Activated CD4-positive, alpha-beta T cell treated with anti-CD3 and anti-CD28 coated beads, Interleukin-2, amount 50 U/mL, for 1 hour (primary cell): ENCODE data around the gene PRR7.

ENCODE experiments used
- DNase-seq: peaks from one replicate; pipeline ENCODE4 v3.0.0-alpha.2; 2020

PRR7 gene

DNA sequence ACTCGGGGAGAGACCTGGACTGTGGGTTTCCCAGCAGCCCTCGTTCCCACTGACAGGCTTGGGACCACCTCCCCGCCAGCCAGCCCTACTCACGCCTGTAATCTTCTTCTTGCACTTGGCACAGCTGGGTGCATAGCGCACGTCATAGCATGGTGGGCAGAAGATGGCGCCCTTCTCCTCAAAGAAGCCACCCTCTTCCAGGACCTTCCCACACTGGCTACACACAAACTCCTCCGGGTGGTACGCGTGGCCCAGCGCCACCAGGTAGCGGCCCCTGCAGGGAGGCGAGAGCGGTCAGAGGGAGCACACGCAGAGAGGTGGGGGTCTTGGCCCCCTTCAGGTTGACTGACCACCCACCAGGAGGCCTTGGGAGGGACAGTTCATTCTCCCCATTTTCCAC, 41.4 kb downstream of the PRR7 start:
- no peak for DNase-seq

DNA sequence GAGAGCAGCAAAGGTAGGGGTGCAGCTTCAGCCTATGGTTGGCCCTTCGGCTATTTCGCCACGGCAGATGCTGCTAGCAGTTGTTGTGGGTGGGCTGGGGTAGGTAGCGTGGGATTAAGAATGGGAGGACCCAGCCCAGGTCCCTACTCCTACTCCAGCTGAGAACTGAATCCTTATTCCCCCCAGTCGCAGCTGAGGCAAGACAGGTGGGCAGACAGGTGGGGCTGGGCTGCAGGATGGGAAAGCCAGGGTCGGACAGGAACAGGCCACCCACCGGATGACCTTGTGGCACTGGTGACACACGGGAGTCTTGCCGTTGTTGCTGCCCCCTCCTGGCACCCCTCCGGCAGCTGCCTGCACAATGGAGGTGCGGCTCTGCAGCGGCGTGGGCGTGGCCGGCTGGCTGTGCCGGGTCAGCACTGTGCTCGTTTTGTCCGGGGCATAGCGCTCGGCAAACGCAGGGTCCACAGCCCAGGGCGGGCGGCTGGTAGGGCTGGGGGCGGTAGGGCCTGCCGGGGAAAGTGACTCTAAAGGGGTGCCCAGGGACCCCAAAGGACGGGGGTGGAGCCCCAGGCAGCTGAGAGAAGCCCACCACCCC, 42.6 kb downstream of the PRR7 start:
- no peak for DNase-seq

DNA sequence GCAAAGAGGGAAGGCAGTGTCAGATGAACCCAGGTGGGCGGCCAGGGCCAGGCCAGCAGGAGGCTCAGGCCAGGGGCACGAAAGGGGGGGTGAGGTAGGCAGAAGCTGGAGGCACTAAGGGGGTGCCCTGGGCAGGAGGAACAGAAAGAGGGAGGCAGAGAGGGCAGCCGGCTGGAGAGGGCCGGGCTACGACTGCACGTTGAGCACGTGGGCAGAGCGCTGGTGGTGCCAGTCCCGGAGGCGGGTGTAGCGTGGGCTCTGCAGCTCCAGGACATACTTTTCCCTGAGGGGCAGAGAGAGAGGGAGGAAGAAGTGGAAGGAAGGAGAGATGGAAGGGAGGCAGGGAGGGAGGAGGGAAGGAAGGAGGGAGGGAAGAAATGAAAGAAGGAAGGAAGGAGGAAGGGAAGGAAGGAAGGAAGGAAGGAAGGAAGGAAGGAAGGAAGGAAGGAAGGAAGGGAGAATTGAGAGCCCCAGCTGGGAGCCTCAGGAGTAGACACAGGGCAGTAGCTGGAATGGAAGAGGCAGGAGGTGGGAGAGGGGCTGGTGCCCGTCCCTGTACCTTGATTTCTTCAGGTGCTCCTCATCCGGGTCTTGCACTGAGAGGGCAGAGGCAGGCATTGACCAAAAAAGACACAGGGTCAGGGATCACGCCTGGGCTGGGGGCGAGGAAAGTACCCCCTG, 43.8 kb downstream of the PRR7 start:
- DNase-seq = no peak

DNA sequence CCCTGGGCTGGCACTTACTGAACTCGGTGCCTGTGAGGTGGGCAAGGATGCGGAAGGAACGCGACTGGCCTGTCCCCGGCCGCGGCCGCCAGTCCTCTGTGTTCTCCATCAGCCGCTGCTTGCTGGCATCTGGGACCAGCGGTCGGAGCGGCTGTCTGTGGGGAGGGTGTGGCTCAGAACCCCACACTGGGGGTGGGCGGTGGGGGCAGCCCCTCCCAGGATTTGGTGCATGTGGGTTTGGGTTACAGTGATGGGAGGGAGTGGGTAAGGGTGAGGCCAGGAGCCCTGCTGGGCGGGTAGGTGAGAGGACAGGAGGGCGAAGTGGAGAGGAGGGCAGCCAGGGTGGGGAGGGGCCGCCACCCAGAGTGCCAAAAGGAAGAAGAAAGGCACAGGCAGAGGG, 44.4 kb downstream of the PRR7 start:
- DNase-seq = no peak

DNA sequence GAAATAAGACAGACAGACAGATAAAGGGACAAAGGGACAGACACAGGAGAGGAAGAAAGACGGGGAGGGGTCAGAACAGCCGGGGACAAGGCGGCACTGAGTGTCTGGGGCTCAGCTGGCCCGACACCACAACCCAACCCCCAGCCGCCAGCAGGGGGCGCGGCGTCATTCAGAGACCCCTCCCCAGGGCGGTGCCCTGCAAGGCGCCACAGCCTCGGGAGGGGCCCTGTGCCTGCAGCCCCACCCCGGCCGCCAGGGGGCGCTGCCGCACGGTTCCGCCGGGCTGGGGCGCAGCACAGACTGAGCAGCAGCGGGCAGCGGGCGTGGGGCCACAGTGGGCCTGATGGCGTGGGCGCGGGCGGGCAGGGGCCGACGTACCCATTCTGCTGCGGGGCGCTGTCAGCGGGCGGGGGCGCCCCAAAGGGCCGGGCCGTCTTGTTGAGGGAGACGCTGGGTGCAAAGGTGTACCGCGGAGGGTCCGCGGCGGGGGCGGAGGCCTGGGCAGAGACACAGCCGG, 44.9 kb downstream of the PRR7 start:
- DNase-seq = no peak

DNA sequence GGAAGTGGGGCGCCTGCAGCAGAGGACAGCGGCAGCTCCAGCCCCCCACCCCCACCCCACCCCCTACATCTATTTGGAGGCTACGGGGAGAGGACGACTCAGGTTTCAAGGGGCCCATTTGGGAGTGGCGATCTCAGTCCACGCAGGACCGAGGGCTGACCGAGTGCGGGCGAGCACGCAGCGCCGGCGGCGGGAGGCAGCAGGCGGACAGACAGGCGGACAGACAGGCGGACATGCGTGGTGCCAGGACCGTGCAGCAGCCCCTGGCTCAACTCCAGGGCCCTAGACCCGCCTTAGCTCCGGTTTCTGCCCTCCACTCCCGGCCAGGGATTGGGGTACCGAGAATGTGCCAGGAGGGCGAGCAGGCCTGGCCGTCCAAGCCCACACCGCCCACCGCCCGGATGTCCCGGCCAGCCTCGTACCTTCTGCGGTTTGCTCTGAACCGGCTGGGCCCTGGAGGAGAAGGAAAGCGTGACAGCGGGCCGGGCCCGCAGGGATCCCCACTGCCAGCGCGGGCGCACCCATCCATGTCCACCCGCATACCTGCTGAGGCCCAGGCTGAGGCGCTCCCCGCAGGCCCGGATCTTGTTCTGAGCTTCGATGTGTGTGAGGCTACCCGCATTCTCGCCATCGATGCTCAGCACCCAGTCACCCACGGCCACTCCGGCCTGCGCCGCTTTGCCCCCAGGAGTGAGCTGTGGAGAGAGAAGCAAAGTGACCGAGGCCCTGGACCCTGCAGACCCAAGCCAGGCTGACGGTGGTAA, 45.6 kb downstream of the PRR7 start:
- no peak for DNase-seq

DNA sequence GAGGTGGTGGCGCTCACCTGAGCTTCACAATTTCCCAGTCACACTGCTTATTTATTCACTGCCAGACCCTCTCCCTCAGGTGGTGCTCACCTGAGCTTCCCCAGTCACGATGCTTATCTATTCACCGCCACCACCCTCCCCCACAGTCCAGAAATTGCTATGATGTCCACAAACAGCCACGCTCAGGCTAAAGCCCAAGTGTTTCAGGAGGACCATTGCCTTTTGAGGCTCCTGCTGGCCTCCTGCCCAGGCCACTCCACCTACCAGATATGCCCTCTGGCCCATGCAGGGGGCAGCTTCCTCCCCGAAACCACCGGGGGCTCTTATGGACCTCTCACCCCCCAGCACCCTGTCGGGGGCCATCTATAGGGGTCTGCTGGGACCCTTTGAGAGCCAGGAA, 46.2 kb downstream of the PRR7 start:
- no peak for DNase-seq

DNA sequence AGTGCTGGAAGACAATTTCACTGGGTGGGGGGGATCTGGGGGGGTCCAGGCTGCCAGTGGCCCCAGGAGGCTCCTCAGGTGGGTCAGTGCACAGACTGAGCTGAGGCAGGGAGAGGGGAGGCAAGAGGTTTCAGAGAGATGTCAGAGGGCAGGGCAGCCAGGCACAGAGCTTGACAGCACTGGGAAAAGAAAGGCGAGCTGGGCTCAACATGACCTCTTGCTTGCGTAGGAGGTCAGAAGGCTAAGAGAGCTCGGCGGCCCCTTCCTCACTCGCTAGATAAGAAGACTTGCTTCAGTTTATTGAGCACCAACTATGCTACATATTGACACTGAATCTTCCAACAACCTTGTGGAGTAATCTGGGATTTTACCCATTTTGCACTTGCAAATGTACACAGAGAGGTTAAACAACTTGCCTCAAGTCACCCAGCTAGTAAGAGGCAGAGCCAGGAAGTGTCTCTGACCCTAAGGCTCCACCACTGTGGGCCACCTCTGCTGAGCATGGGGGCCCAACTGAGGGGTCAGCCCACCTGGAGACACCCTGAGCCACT, 47.3 kb downstream of the PRR7 start:
- DNase-seq = no peak

DNA sequence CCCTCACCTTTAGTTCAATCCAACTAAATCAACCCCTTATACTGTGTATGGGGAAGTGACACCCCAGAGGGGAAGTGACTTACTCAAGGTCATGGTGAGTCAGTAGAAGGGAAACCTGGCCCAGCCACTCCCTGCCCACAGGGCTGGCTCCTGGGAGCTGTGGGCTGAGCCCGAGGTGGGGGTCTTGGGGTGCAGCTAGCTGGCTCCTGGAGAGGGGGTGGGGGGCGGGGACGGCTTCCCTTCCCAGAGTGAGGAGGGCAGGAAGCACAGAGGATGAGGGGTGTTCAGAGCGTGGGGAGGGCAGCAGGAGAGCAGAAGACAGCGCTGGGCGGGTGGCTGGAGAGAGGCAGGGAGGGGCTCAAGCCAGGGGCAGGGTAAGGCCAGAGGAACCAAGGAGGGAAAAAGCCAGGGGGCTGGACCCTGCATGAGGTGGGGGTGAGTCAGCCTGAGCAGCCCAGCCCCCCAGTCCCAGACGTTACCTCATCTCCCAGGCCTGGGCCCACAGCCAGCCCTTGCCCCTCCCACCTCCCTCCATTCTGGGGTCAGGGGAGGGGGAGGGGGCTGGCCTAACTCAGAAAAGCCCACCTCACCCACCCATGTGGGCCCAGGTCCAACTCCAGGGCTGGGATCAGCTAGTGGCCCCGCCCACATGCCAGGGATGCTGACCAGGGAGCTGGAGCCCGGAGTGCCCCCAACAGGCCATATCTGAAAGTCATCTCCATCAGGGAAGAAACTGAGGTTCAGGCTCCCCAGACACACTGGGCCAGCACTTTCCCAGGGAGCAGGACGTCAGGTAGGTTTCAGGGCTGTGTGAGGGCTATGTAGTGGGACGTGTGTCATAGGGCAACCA, 48.0 kb downstream of the PRR7 start:
- no peak for DNase-seq

DNA sequence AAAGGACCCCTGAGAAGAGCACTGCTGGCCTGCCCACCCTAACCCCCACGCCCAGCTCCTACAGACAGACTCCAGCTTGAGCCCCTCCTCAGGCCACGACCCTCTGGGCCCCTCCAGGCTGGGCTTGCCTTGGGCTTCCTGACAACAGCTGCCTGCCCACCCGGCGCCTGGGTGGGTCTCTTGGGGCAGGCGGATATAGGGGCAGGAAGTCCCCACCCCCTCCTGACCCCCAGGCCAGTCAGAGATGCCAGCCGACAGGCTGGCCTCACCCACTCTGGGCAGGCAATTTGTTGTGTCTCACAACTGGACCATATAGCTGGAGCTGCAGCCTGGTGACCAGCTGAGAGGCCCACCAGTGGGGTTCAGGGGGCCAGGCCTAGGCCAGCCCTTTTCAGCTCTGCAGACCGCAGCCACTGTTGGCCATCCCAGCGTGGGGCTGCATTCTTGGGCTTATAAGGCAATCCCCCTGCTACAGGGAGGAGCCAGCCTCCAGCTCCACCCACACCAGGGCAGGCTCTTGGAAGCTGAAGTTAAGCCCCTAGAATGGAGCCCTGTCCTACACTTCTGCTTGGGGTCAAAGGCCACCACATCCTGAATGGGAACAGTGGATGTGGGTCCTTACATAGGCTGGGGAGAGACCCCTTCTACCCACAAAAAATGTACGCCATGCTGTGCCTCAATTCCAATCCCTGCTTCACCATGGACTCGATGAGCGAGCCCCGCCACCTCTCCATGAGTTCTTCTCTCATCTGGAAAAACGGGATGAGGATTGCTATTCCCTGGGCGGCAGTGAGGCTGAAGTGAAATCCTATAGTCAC, 48.8 kb downstream of the PRR7 start:
- no peak for DNase-seq

DNA sequence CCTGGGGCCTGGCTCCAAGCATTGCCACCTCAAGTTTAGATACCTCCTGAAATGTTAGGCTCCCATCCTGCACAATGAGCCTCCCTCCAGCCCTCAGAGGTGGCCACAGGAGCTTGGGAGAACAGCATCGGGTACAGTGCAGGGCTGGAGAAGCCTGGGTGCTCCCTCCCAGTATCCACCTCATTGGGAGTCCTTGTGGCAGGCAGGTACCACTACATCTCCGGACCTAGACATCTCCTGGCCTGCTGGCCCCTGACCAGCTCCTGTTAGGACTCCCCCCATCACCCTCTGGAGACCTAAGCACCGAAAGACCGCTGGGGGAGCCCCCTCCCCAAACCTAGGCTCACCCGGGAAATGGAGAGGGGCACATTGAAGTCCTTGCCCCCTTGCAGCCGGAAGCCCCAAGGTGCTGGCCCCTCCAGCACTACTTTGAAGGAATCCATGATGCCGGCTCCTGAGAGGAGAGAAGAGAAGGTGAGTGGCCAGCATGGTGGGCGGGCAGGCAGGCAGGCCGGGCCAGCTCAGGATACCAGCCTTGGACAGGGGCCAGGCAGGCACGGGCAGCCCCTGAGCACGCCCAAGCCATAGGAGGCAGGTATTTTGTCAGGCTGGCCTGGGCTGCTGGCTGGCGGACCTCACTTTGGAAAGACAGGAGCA, 49.6 kb downstream of the PRR7 start:
- DNase-seq = no peak

DNA sequence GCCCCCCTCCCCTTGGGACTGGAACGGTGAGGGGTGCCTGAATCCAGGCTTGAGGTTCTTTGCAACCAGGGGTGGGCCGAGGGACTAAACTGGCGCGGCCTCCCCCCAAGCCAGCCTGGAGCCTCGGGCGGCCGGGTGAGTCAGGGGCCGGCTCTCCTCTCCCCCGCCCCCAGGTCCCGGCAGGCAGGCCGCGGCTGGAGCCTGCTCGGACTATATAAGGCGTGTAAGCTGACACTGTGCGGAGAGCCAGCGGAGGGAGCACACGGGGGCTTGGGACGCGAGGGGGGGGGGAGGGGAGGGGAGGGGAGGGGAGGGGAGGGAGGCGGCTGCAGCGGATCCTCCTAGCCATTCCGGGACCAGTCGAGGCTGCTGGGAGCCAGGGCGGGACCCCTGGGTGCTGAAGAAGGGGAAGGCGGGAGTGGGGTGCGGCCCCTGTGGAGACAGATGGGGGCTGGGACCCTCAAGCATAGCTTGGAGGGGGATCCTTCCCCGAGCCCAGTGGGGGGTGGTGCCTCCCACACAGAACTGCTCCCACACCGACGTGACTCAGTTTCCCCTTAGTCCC, 50.2 kb downstream of the PRR7 start:
- DNase-seq = no peak

DNA sequence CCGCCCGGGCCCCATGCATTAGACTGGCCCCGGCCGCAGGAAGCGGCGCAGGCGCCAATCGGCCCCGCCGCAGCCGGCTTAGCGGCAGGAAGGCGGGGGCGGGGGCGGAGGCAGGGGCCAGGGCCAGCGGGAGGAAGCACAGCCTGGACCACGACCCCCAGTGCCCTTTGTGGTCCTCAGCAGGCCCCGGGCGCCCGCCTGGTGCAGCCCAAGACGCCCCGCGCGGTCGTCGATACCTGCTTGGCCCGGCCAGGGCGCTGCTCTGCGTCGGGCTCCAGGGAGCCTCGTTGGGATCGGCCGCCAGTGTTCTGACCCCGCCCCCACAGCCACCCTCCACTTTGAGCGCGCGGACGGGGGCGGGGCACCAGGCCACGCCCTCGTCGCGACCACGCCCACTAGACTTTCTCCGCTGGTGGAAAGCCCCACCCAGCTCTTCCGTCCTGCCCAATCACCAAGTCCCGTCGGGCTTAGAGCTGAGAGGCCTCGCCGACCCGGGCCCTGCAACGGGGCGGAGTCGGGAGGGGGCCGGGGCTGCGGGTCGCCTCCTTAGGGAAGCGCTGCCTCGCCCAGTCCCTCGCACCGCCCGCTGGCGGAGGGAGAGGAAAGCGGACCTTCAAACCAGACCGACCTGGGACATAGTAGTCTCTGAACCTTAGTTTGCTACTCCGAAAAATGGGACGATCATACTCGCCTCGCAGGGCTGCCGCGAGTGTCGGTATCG, 50.8 kb downstream of the PRR7 start, which contains the start of gene PDLIM7:
Gene PDLIM7, minus strand, starts transcription at position 313 of the 721 bp plus-strand sequence. CDS start 1,092 bp downstream, outside the sequence.
- DNase-seq = peak; percentile 92

DNA sequence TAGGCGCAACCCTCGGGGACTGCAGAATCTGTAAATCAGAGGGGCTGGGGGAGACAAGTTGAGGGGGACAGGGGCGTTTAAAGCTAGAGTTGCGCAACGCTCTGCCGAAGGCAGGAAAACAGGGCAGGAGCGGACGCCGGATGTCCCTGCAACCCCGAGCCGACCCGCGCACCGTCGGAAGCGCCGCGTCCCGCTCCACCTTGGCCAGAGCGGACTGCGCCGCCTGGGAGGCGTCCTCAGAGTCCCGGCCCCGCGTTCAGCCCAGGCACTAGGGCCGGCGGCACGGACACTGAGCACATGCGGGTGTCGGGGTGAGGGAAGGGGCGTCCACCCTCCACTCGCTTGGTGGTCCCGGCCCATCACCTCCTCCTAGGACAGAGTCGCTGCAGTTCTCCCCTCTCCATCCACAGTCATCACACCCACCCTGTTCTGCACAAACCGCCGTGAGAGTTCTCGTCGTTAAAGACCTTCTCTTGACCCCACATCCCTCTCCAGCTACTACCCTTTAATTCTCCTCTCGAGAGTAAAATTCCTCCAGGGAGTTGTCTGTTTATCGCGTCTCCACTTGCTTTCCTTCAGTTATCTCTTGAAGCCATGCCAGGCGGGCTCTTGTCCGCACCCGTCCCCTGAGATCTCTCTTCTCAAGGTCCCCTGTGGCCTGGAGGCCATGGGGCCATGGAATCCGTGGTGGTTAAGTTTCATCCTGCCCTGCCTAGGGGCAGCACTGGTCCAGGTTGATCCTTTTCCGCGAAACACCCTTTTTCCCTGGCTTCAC, 51.6 kb downstream of the PRR7 start:
- DNase-seq = no peak

DNA sequence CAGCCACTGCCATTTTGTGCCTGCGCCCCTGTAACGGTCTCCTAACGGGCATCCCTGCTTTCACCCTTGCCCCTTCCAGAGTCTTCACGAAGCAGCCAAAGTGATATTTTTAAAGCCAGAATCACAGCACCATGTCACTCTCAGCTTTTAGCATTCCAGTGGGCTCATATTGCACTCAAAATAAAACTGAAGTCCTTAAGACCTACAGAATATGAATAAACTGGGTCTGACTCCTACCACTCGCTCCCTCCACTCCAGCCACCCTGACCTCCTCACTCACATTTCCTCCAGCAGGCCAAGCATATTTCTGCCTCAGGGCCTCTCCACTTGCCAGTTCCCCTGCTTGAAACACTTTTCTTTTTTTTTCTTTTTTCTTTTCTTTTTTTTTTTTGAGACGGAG, 53.2 kb downstream of the PRR7 start:
- DNase-seq = no peak

DNA sequence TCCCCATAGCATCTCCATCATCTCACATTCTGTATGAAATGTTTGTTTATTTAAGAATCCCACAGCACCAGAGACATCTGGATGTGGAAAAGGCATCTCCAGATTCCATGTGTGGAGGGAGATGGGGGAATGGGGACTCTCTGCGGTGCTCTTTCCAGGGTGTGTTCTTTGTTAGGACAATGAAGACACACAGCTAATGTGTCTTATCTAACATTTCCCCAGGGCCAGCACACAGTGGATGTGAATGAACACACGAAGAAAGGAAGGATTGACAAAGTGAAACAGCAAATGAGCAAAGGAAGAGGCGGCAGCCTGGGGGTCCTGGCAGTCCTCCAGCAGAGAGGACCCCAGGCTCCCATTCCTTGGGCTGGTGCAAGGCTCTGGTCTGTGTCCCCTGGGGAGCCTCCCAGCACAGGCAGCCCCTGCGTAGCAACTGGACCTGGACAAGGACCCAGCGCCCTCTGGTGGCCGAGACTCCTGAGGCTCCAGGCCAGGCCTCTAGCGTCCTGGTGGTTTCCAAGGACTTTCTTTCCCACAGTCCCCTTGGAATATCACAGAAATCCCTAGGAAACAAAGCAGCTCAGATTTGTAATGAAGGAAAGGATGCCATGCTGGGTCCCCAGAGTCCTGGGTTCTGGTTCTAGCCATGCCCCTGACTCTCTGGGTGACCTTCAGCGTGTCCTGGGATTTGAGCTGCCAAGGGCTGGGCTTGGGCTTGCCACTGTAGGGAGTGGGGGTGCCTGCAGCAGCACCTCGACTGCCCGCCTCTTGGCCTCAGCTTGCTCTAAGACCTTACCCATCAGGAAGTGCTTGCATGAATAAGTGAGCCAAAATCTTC, 54.3 kb downstream of the PRR7 start:
- peak; percentile 87 for DNase-seq

DNA sequence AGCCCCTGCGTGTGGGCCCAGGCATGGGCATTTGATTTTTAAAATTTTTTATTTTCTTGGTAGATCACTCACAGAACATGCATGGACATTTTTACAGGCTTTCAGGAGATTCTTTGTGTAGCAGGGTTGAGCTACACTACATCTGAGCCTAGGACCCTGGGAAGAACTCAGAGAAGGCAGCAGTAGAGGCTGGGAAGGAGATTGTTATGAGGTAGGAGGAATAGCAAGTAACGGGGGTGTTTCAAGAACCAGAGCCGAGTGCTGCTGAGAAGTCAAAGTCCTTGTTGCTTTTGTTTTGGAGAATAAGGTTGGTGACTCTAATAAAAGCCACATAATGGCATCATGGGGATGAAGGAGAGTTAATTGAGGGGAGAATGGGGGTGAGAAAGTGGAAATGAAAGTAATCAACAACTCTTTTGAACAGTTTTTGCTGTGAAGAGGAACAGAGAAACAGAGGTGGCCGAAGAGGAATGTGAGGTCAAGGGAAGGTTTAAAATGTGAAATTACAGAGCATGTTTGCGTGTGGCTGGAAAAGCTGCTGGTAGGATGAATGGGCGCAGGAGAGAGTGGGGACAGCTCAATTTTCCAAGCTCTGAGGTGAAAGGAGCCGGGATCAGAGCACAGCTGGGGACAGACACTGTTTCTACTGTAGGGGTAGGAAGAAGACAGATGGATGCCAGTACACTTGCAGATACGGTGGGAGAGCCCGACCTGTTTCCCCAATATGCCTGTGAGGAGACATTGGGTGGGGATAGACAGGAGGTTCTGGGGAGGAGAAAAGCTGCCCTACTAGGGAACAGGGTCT, 55.5 kb downstream of the PRR7 start:
- DNase-seq = no peak
